ENCODE data around the gene ZDHHC14.

GRCh38 chr6:157436219-157436943, 55.4 kb downstream of the ZDHHC14 start:
- TF ChIP-seq CTCF (IDR thresholded peaks at IDR 0.05) = no peak
- no peak for TF ChIP-seq POLR2A (IDR thresholded peaks at IDR 0.05)
- TF ChIP-seq EP300 (IDR thresholded peaks at IDR 0.05) = no peak
